HL-60 (cell line): ENCODE data around the gene ABHD10.

ENCODE experiments used
- CTCF ChIP-seq: IDR thresholded peaks from one replicate; pipeline ENCODE4 v1.5.1; 2011; ENCODE audit warnings: low read length, control low read depth, inconsistent platforms; ENCODE audit not compliant: insufficient read depth
- POLR2AphosphoS5 ChIP-seq: IDR thresholded peaks from 2 replicates; pipeline ENCODE4 v1.6.1; 2012; ENCODE audit warnings: low read depth
- SPI1 ChIP-seq: IDR thresholded peaks from 2 replicates; pipeline ENCODE4 v1.6.1; 2012; ENCODE audit warnings: low read depth, mild to moderate bottlenecking, borderline replicate concordance

GRCh38 chr3:112018712-112019111 is 39.9 kb downstream of the ABHD10 start:
- TF ChIP-seq SPI1: no peak
- TF ChIP-seq POLR2AphosphoS5: no peak
- no peak for TF ChIP-seq CTCF
